ENCODE data around the gene FUBP3. TPM values are rescaled to one million over a fixed set of nuclear protein-coding genes. Genes with fewer than 3 reads are reported as not detected.

FUBP3 gene
- polyA plus RNA-seq, 1 donor: 67.9 TPM

GRCh38 chr9:130539420-130540223 lies 39.8 kb upstream of the FUBP3 start:
- H3K4me1 ChIP-seq (ENCODE audit: control insufficient read depth, insufficient read depth, low read length): no peaks in the 10 kb centered on the region
- no CpG with 5 or more reads among the region's 11 CpGs for WGBS (ENCODE audit: insufficient coverage, low lambda C conversion rate)
- H3K4me3 ChIP-seq (ENCODE audit: low read length): no peak overlapping the region
- H3K27ac ChIP-seq (ENCODE audit: low read length): no peak overlapping the region
- no peaks in the 10 kb centered on the region for H3K9me3 ChIP-seq (ENCODE audit: control insufficient read depth, low read depth, low read length)
- H3K27me3 ChIP-seq (ENCODE audit: control insufficient read depth, insufficient read depth, low read length): peaks cover 69% of the 10 kb centered on the region
- DNase-seq: no peak
- H3K36me3 ChIP-seq (ENCODE audit: control insufficient read depth, insufficient read depth, low read length): no peaks in the 10 kb centered on the region

- Histone ChIP-seq H3K4me3 (ENCODE audit: low read length) (no peak overlapping the region), H3K27me3 (ENCODE audit: control insufficient read depth, insufficient read depth, low read length) (peaks cover 61% of the 10 kb centered on the region), H3K27ac (ENCODE audit: low read length) (no peak overlapping the region), H3K4me1 (ENCODE audit: control insufficient read depth, insufficient read depth, low read length) (no peaks in the 10 kb centered on the region), H3K36me3 (ENCODE audit: control insufficient read depth, insufficient read depth, low read length) (no peaks in the 10 kb centered on the region), H3K9me3 (ENCODE audit: control insufficient read depth, low read depth, low read length) (no peaks in the 10 kb centered on the region)
- DNase-seq: no peak
- no CpG with 5 or more reads among the region's 2 CpGs for WGBS (ENCODE audit: insufficient coverage, low lambda C conversion rate)
Observed at GRCh38 chr9:130541533-130541932, 37.8 kb upstream of the FUBP3 start.

DNA sequence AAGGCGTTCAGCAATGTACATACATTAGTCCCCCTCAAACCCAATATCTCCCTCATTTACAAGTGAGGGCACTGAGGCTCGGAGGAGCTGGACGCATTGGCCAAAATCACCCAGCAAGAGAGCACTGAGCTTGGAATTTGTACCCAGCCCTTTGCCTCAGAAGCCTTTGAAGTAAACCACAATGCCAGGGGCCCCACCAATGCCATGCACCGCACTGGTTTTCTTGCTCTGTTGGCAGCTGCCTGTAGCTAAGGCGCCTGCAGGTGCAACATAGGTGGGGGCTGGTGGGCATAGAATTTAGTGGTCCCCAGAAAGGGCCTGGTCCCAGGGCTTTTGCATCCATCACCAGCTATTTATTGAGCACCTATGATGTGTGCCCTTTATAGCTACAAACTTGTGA lies 37.3 kb upstream of the FUBP3 start:
- Histone ChIP-seq H3K27ac (ENCODE audit: low read length) (no peak overlapping the region), H3K9me3 (ENCODE audit: control insufficient read depth, low read depth, low read length) (no peaks in the 10 kb centered on the region), H3K27me3 (ENCODE audit: control insufficient read depth, insufficient read depth, low read length) (peaks cover 57% of the 10 kb centered on the region), H3K36me3 (ENCODE audit: control insufficient read depth, insufficient read depth, low read length) (no peaks in the 10 kb centered on the region), H3K4me3 (ENCODE audit: low read length) (no peak overlapping the region), H3K4me1 (ENCODE audit: control insufficient read depth, insufficient read depth, low read length) (no peaks in the 10 kb centered on the region)
- no CpG with 5 or more reads among the region's 5 CpGs for WGBS (ENCODE audit: insufficient coverage, low lambda C conversion rate)
- no peak for DNase-seq

DNA sequence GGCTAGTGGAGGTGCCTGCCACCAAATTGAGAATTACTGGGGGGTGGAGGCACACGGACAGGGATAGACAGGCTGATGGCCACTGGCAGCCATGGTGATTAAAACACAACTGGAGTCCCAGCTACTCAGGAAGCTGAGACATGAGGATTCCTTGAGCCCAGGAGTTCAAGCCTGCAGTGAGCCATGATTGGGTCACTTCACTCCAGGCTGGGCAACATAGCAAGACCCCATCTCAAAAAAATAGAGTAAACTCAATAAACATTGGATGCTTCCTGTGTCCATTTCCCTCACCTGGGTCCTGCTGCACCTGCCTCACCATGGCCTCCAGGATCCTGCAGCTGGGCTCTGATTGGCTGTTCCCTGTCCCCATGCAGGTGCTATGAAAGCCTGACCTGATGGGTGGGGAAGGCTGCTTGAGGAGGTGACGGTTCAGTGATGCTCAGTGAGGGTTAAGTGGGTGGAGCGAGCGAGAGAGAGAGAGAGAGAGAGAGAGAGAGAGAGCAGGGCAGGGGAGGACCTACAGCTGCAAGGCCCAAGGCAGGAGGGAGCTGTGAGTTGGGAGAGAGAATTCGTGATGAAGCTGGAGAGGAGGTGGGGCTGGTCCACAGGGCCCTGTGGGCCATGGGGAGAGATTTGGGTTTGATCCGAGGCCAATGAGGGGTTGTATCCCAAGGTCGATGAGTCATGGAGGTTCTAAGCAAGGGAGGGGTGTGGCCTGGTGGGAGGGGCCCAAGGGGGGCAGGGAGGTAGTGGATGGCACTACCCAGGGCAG lies 36.7 kb upstream of the FUBP3 start:
- no peak overlapping the region for H3K27ac ChIP-seq (ENCODE audit: low read length)
- peaks cover 51% of the 10 kb centered on the region for H3K27me3 ChIP-seq (ENCODE audit: control insufficient read depth, insufficient read depth, low read length)
- WGBS (ENCODE audit: insufficient coverage, low lambda C conversion rate): no CpG with 5 or more reads among the region's 7 CpGs

DNA sequence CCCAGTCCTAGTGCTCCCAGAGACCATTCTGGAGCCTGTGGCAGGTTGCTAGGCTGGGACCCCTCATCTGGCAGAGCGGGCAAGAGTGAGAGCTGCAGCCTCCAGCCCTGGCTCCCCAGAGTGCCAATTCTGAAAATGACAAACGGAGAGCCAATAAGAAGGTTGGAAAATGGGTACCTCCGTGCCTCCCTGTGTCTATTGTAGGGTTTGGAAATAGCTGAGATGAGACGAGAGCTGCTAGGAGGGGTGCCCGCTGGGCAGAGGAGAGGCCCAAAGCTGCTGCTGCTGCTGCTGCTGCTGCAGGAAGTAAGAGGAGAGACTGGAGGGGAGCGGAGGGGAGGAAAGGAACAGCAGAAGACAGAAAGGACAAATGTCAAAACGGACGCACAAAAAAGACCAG lies 36.0 kb upstream of the FUBP3 start:
- no peaks in the 10 kb centered on the region for H3K4me1 ChIP-seq (ENCODE audit: control insufficient read depth, insufficient read depth, low read length)
- no peak overlapping the region for H3K27ac ChIP-seq (ENCODE audit: low read length)
- peaks cover 44% of the 10 kb centered on the region for H3K27me3 ChIP-seq (ENCODE audit: control insufficient read depth, insufficient read depth, low read length)
- no peak for DNase-seq
- no peaks in the 10 kb centered on the region for H3K9me3 ChIP-seq (ENCODE audit: control insufficient read depth, low read depth, low read length)
- H3K36me3 ChIP-seq (ENCODE audit: control insufficient read depth, insufficient read depth, low read length): no peaks in the 10 kb centered on the region
- WGBS (ENCODE audit: insufficient coverage, low lambda C conversion rate): no CpG with 5 or more reads among the region's 8 CpGs
- no peak overlapping the region for H3K4me3 ChIP-seq (ENCODE audit: low read length)

More for the DNA sequence above, 36.7 kb upstream of the FUBP3 start:
- no peaks in the 10 kb centered on the region for H3K36me3 ChIP-seq (ENCODE audit: control insufficient read depth, insufficient read depth, low read length)
- no peak overlapping the region for H3K4me3 ChIP-seq (ENCODE audit: low read length)
- no peaks in the 10 kb centered on the region for H3K4me1 ChIP-seq (ENCODE audit: control insufficient read depth, insufficient read depth, low read length)
- no peak for DNase-seq
- no peaks in the 10 kb centered on the region for H3K9me3 ChIP-seq (ENCODE audit: control insufficient read depth, low read depth, low read length)

GRCh38 chr9:130543859-130544258 lies 35.5 kb upstream of the FUBP3 start:
- WGBS (ENCODE audit: insufficient coverage, low lambda C conversion rate): 75% methylated on average over 4 of the region's 6 CpGs
- no peak overlapping the region for H3K27ac ChIP-seq (ENCODE audit: low read length)
- H3K9me3 ChIP-seq (ENCODE audit: control insufficient read depth, low read depth, low read length): no peaks in the 10 kb centered on the region
- DNase-seq: no peak
- no peaks in the 10 kb centered on the region for H3K36me3 ChIP-seq (ENCODE audit: control insufficient read depth, insufficient read depth, low read length)
- H3K27me3 ChIP-seq (ENCODE audit: control insufficient read depth, insufficient read depth, low read length): peaks cover 39% of the 10 kb centered on the region
- no peaks in the 10 kb centered on the region for H3K4me1 ChIP-seq (ENCODE audit: control insufficient read depth, insufficient read depth, low read length)
- H3K4me3 ChIP-seq (ENCODE audit: low read length): no peak overlapping the region

DNA sequence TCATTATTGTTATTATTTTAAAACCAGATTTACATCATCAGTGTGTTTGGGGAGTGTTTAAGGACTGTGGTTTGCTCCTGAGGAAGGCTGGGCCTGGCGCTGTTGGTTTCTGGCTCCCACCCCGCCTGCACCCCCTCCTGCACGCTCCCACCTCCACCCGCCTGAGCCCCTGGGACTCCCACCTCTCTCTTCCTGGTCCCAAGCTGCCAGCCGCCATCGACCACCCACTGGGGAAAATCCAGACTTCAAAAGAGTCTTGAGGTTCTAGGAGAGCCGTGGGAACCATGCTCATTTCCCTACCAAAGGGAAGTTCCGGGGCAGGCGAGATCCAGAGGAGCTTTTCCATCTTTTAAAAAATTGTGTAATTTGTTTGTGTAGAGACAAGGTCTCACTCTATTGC lies 35.0 kb upstream of the FUBP3 start:
- no peaks in the 10 kb centered on the region for H3K4me1 ChIP-seq (ENCODE audit: control insufficient read depth, insufficient read depth, low read length)
- no peaks in the 10 kb centered on the region for H3K36me3 ChIP-seq (ENCODE audit: control insufficient read depth, insufficient read depth, low read length)
- no peak for DNase-seq
- H3K27me3 ChIP-seq (ENCODE audit: control insufficient read depth, insufficient read depth, low read length): peaks cover 36% of the 10 kb centered on the region
- H3K9me3 ChIP-seq (ENCODE audit: control insufficient read depth, low read depth, low read length): no peaks in the 10 kb centered on the region
- H3K4me3 ChIP-seq (ENCODE audit: low read length): no peak overlapping the region
- H3K27ac ChIP-seq (ENCODE audit: low read length): no peak overlapping the region
- no CpG with 5 or more reads among the region's 9 CpGs for WGBS (ENCODE audit: insufficient coverage, low lambda C conversion rate)

- H3K36me3 ChIP-seq (ENCODE audit: control insufficient read depth, insufficient read depth, low read length): no peaks in the 10 kb centered on the region
- H3K27ac ChIP-seq (ENCODE audit: low read length): no peak overlapping the region
- DNase-seq: no peak
- peaks cover 8% of the 10 kb centered on the region for H3K27me3 ChIP-seq (ENCODE audit: control insufficient read depth, insufficient read depth, low read length)
- no CpG with 5 or more reads among the region's 6 CpGs for WGBS (ENCODE audit: insufficient coverage, low lambda C conversion rate)
- H3K4me3 ChIP-seq (ENCODE audit: low read length): no peak overlapping the region
- H3K4me1 ChIP-seq (ENCODE audit: control insufficient read depth, insufficient read depth, low read length): no peaks in the 10 kb centered on the region
- H3K9me3 ChIP-seq (ENCODE audit: control insufficient read depth, low read depth, low read length): no peaks in the 10 kb centered on the region
Observed at GRCh38 chr9:130548103-130548502, 31.3 kb upstream of the FUBP3 start.

GRCh38 chr9:130549093-130549735 lies 30.2 kb upstream of the FUBP3 start:
- no peak for DNase-seq
- H3K36me3 ChIP-seq (ENCODE audit: control insufficient read depth, insufficient read depth, low read length): no peaks in the 10 kb centered on the region
- no CpG with 5 or more reads among the region's 5 CpGs for WGBS (ENCODE audit: insufficient coverage, low lambda C conversion rate)
- H3K9me3 ChIP-seq (ENCODE audit: control insufficient read depth, low read depth, low read length): no peaks in the 10 kb centered on the region
- no peaks in the 10 kb centered on the region for H3K4me1 ChIP-seq (ENCODE audit: control insufficient read depth, insufficient read depth, low read length)
- peaks cover 8% of the 10 kb centered on the region for H3K27me3 ChIP-seq (ENCODE audit: control insufficient read depth, insufficient read depth, low read length)
- H3K4me3 ChIP-seq (ENCODE audit: low read length): no peak overlapping the region
- H3K27ac ChIP-seq (ENCODE audit: low read length): no peak overlapping the region

- no peak for DNase-seq
- Histone ChIP-seq H3K27me3 (ENCODE audit: control insufficient read depth, insufficient read depth, low read length) (peaks cover 4% of the 10 kb centered on the region), H3K27ac (ENCODE audit: low read length) (no peak overlapping the region), H3K4me1 (ENCODE audit: control insufficient read depth, insufficient read depth, low read length) (no peaks in the 10 kb centered on the region), H3K4me3 (ENCODE audit: low read length) (no peak overlapping the region), H3K9me3 (ENCODE audit: control insufficient read depth, low read depth, low read length) (no peaks in the 10 kb centered on the region), H3K36me3 (ENCODE audit: control insufficient read depth, insufficient read depth, low read length) (no peaks in the 10 kb centered on the region)
- no CpG with 5 or more reads among the region's 5 CpGs for WGBS (ENCODE audit: insufficient coverage, low lambda C conversion rate)
Observed at GRCh38 chr9:130554606-130555005, 24.8 kb upstream of the FUBP3 start.

Data from large intestine (tissue), 3 donors.